GM19397 (cell line): ENCODE results near the gene NUP160.
A peak's percentile ranks its signal among the peaks of the same experiment; 100 is the strongest.
"Not testable (repeated sequence)": the region's sequence is repeated elsewhere in the genome, so short reads cannot be mapped to it uniquely, and the experiment has no call there.

Source experiments
- ATAC-seq: cut with Tn5 transposase; IDR thresholded peaks from one replicate; pipeline ENCODE4 v1.9.1; 2021; ENCODE audit warnings: mild to moderate bottlenecking, moderate library complexity; ENCODE audit not compliant: unreplicated experiment

NUP160 gene

GRCh38 chr11:47800759-47801158 is 47.4 kb downstream of the NUP160 start:
- ATAC-seq, result no peak

- ATAC-seq, result no peak
Measured at GRCh38 chr11:47797633-47798032, 50.5 kb downstream of the NUP160 start.

GRCh38 chr11:47791774-47792430 is 56.2 kb downstream of the NUP160 start:
- ATAC-seq, result no peak

- ATAC-seq, result not testable (repeated sequence)
Measured at GRCh38 chr11:47790017-47790416, 58.1 kb downstream of the NUP160 start.

- no peak for ATAC-seq
Measured at GRCh38 chr11:47788181-47788580, 60.0 kb downstream of the NUP160 start.

- ATAC-seq, result no peak
Measured at GRCh38 chr11:47786373-47786772, 61.8 kb downstream of the NUP160 start.

GRCh38 chr11:47784785-47785381 is 63.3 kb downstream of the NUP160 start:
- no peak for ATAC-seq

GRCh38 chr11:47783087-47783610 is 65.0 kb downstream of the NUP160 start:
- ATAC-seq, result no peak

- ATAC-seq, result no peak
Measured at GRCh38 chr11:47778878-47779483, 69.2 kb downstream of the NUP160 start.

GRCh38 chr11:47775240-47775869 is 72.8 kb downstream of the NUP160 start:
- ATAC-seq, result no peak

GRCh38 chr11:47773882-47774281 is 74.3 kb downstream of the NUP160 start:
- no peak for ATAC-seq

- ATAC-seq, result not testable (repeated sequence)
Measured at GRCh38 chr11:47769556-47769955, 78.6 kb downstream of the NUP160 start.

GRCh38 chr11:47768101-47768612 is 80.0 kb downstream of the NUP160 start:
- no peak for ATAC-seq

- peak; percentile 29 for ATAC-seq
Measured at GRCh38 chr11:47766509-47767227, 81.5 kb downstream of the NUP160 start.

GRCh38 chr11:47765086-47765485 is 83.1 kb downstream of the NUP160 start:
- ATAC-seq, result no peak

GRCh38 chr11:47759291-47759690 is 88.9 kb downstream of the NUP160 start:
- ATAC-seq, result not testable (repeated sequence)

- no peak for ATAC-seq
Measured at GRCh38 chr11:47756208-47756607, 91.9 kb downstream of the NUP160 start.

- no peak for ATAC-seq
Measured at GRCh38 chr11:47750725-47751124, 97.4 kb downstream of the NUP160 start.

GRCh38 chr11:47742494-47742893 is 105.7 kb downstream of the NUP160 start:
- ATAC-seq, result not testable (repeated sequence)

GRCh38 chr11:47737817-47738216 is 110.3 kb downstream of the NUP160 start:
- not testable (repeated sequence) for ATAC-seq

GRCh38 chr11:47732271-47732670 is 115.9 kb downstream of the NUP160 start:
- no peak for ATAC-seq
